Ascending aorta (tissue), 2 donors: ENCODE results near the gene TRERF1. TPM values are rescaled to one million over a fixed set of nuclear protein-coding genes. Genes with fewer than 3 reads are reported as not detected.

Experiments
- DNase-seq, 2 donors: peaks; one replicate each; pipeline ENCODE4 v3.0.0-alpha.2; 2019; ENCODE audit warnings: low spot score in 2 of 2
- H3K27ac ChIP-seq, 2 donors: fragments of 200-600 bp; sonication (generic); one replicate each; pipeline ENCODE4 v1.5.1; 2016 to 2017; ENCODE audit warnings: mild to moderate bottlenecking in 1 of 2
- H3K27me3 ChIP-seq: fragments of 200-600 bp; sonication (generic); one replicate; pipeline ENCODE4 v1.5.1; 2017
- H3K36me3 ChIP-seq, 2 donors: fragments of 200-600 bp; sonication (generic); one replicate each; pipeline ENCODE4 v1.5.1; 2016
- H3K4me1 ChIP-seq, 2 donors: fragments of 200-600 bp; sonication (generic); one replicate each; pipeline ENCODE4 v1.5.1; 2016 to 2017; ENCODE audit warnings: mild to moderate bottlenecking in 1 of 2
- H3K4me3 ChIP-seq, 2 donors: fragments of 200-600 bp; sonication (generic); one replicate each; pipeline ENCODE4 v1.5.1; 2016 to 2017; ENCODE audit warnings: mild to moderate bottlenecking in 1 of 2
- H3K9me3 ChIP-seq, 2 donors: fragments of 200-600 bp; sonication (generic); one replicate each; pipeline ENCODE4 v1.5.1; 2016
- CTCF ChIP-seq, 3 experiments: fragments of 200-600 bp in 2 of 3; fragments of 450-650 bp in 1 of 3; sonication (generic) in 2 of 3; IDR thresholded peaks; one replicate each; pipeline ENCODE4 v1.5.1; 2016 to 2019; ENCODE audit warnings: antibody characterized with exemption in 3 of 3, mild to moderate bottlenecking in 1 of 3, moderate library complexity in 1 of 3
- intact Hi-C: fragments of 100-400 bp; cut with DNase I; formaldehyde crosslinking; loops from one replicate; pipeline ENCODE4 v1.15.1; 2023
- total RNA-seq: library from RNA; depleted of rRNA; stranded (reverse); fragments of >200 nt; gene quantifications from one replicate; pipeline ENCODE4 v1.1.0, GENCODE V29; 2016

Gene TRERF1
- total RNA-seq, 1 donor from 2014 or later: 34.1 TPM

GRCh38 chr6:42340511-42340910, 111.2 kb downstream of the TRERF1 start:
- Histone ChIP-seq H3K4me1 (no peaks in the 10 kb centered on the region), H3K27me3 (no peaks in the 10 kb centered on the region), H3K27ac (no peak overlapping the region), H3K9me3 (no peaks in the 10 kb centered on the region), H3K36me3 (no peaks in the 10 kb centered on the region), H3K4me3 (no peak overlapping the region)
- DNase-seq: no peak
- TF ChIP-seq CTCF (IDR thresholded peaks at IDR 0.05): no peak
- intact Hi-C loops: no loop called here

GRCh38 chr6:42339991-42340401, 111.7 kb downstream of the TRERF1 start:
- DNase-seq: no peak
- TF ChIP-seq CTCF (IDR thresholded peaks at IDR 0.05): no peak
- intact Hi-C loops: no loop called here
- H3K9me3 ChIP-seq: no peaks in the 10 kb centered on the region
- H3K36me3 ChIP-seq: no peaks in the 10 kb centered on the region
- H3K4me1 ChIP-seq: no peaks in the 10 kb centered on the region
- no peaks in the 10 kb centered on the region for H3K27me3 ChIP-seq
- no peak overlapping the region for H3K4me3 ChIP-seq
- no peak overlapping the region for H3K27ac ChIP-seq

GRCh38 chr6:42338744-42339222, 112.9 kb downstream of the TRERF1 start:
- H3K27me3 ChIP-seq: no peaks in the 10 kb centered on the region
- DNase-seq: no peak
- no peak overlapping the region for H3K27ac ChIP-seq
- no peaks in the 10 kb centered on the region for H3K4me1 ChIP-seq
- no peak overlapping the region for H3K4me3 ChIP-seq
- H3K36me3 ChIP-seq: no peaks in the 10 kb centered on the region
- intact Hi-C loops: no loop called here
- TF ChIP-seq CTCF (IDR thresholded peaks at IDR 0.05): no peak
- H3K9me3 ChIP-seq: no peaks in the 10 kb centered on the region

GRCh38 chr6:42337985-42338743, 113.6 kb downstream of the TRERF1 start:
- Histone ChIP-seq H3K9me3 (no peaks in the 10 kb centered on the region), H3K4me1 (no peaks in the 10 kb centered on the region), H3K36me3 (no peaks in the 10 kb centered on the region), H3K4me3 (no peak overlapping the region), H3K27me3 (no peaks in the 10 kb centered on the region), H3K27ac (no peak overlapping the region)
- intact Hi-C loops: no loop called here
- no peak for TF ChIP-seq CTCF (IDR thresholded peaks at IDR 0.05)
- DNase-seq: no peak

- H3K36me3 ChIP-seq: no peaks in the 10 kb centered on the region
- no peaks in the 10 kb centered on the region for H3K4me1 ChIP-seq
- DNase-seq: no peak
- H3K4me3 ChIP-seq: no peak overlapping the region
- no peak overlapping the region for H3K27ac ChIP-seq
- TF ChIP-seq CTCF (IDR thresholded peaks at IDR 0.05): no peak
- intact Hi-C loops: no loop called here
- no peaks in the 10 kb centered on the region for H3K27me3 ChIP-seq
- H3K9me3 ChIP-seq: no peaks in the 10 kb centered on the region
These were observed 115.3 kb downstream of the TRERF1 start for GRCh38 chr6:42336431-42336830.
